ENCODE data around the gene PRKCD.

Gene PRKCD

GRCh38 chr3:53166206-53166605 lies 5.2 kb downstream of the PRKCD start:
- TF ChIP-seq, protein P1, sequence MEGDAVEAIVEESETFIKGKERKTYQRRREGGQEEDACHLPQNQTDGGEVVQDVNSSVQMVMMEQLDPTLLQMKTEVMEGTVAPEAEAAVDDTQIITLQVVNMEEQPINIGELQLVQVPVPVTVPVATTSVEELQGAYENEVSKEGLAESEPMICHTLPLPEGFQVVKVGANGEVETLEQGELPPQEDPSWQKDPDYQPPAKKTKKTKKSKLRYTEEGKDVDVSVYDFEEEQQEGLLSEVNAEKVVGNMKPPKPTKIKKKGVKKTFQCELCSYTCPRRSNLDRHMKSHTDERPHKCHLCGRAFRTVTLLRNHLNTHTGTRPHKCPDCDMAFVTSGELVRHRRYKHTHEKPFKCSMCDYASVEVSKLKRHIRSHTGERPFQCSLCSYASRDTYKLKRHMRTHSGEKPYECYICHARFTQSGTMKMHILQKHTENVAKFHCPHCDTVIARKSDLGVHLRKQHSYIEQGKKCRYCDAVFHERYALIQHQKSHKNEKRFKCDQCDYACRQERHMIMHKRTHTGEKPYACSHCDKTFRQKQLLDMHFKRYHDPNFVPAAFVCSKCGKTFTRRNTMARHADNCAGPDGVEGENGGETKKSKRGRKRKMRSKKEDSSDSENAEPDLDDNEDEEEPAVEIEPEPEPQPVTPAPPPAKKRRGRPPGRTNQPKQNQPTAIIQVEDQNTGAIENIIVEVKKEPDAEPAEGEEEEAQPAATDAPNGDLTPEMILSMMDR (IDR thresholded peaks at IDR 0.05; ENCODE audit: control insufficient read depth, insufficient read depth, low read depth, low read length, missing control alignments) = no peak
- no peak overlapping the region for H3K4me3 ChIP-seq (ENCODE audit: control insufficient read depth, low read depth, low read length)
- no peak for DNase-seq (ENCODE audit: low read depth)

DNA sequence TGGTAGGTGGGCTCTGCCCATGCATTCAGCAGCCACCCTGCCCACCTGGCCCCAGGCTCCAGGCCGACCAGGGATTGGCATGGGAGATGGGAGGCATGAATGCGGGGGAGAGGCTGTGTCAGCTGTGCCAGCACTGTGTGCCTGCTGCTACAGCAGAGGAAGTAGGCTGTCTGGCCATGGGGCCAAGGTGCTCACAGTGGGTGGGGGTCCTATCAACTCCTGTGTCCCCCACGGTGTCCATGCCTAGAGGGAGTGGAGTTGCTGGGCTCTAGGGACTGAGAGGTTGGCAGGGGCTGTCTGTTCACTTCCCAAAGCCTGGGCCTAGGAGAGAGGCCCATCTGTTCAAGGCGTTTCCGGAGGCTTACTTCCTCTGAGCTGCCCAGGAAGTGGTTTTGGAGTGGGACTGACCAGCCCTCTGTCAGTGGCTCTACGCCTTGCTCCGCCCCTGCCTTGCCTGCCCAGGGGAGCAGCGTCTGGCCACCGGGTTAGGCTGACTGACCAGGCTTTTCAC lies 5.8 kb downstream of the PRKCD start:
- no peak for DNase-seq (ENCODE audit: low read depth)
- H3K4me3 ChIP-seq (ENCODE audit: control insufficient read depth, low read depth, low read length) = no peak overlapping the region
- TF ChIP-seq, protein P1 (IDR thresholded peaks at IDR 0.05; ENCODE audit: control insufficient read depth, insufficient read depth, low read depth, low read length, missing control alignments) = no peak

DNA sequence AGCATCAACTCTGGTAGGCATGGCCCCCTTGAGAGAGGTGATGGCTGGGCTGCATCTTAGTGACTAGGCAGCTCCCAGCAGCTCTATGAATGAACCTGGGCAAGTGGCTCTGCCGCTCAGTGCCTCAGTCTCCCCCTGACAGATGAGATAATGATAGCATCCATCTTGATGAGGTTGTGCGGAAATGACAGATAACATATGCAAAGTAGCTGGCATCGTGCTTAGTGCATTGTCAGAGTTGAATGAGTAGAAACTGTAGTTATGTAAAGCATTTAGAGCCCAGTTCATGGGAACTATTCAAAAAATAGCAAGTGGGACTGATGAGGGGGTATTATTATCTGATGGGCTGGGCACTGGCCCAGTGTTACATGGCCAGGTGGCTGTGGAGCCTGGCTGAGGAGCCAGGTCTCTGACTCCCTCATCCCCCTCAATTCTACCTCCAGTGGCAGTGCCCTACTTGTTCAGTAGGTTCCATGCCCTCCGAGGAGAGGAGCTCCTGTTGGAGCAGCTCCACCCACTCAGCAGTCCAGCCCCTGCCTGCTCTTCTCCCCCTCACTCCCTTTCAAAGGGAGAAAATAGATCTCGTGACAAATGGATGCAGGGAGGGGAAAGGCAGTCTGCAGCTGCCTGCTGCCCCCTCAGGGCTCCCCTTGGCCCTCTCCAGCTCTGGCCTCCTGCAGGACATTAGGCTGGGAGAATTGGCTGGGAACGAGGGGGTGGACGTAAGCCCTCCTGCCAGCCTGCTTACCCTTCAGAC lies 6.6 kb downstream of the PRKCD start:
- TF ChIP-seq, protein P1 (IDR thresholded peaks at IDR 0.05; ENCODE audit: control insufficient read depth, insufficient read depth, low read depth, low read length, missing control alignments) = no peak
- H3K4me3 ChIP-seq (ENCODE audit: control insufficient read depth, low read depth, low read length) = no peak overlapping the region
- no peak for DNase-seq (ENCODE audit: low read depth)

DNA sequence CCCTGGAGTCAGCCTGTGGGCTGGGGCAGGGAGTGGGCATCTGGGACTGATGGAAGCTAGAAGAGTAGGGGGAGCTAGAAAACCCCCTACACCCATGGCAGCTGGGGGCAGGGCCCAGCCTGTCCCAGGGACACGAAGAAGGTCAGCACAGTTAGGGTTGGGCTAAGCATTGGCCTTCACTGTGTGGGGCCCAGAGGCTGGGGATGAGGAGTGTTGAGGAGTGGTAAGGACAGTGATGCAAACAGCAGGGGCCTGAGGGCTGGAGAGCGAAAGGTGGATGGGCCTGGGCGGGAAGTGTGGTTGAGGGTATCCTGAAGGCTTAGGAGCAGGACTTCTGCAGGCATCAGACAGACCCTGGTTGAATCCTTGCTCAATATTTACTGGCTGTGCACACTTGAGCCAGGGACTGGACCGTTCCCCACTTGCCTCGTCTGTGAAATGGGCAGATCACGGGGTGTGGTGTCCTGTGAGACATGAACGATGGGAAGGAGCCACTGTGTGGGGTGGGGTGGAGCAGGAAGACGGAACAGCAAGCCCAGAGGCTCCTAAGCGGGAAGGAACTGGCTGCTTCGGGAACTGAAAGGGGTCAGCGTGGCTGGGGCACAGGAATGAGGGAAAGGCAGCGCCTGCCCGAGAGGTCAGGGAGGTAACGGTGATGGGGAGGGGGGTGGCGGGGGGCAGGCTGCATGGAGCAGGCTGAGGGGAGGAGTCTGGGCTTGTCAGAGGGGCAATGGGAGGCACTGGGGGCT lies 7.3 kb downstream of the PRKCD start:
- H3K4me3 ChIP-seq (ENCODE audit: control insufficient read depth, low read depth, low read length) = no peak overlapping the region
- TF ChIP-seq, protein P1 (IDR thresholded peaks at IDR 0.05; ENCODE audit: control insufficient read depth, insufficient read depth, low read depth, low read length, missing control alignments) = no peak
- DNase-seq (ENCODE audit: low read depth) = no peak

GRCh38 chr3:53169045-53169831 lies 8.2 kb downstream of the PRKCD start:
- H3K4me3 ChIP-seq (ENCODE audit: control insufficient read depth, low read depth, low read length) = no peak overlapping the region
- TF ChIP-seq, protein P1 (IDR thresholded peaks at IDR 0.05; ENCODE audit: control insufficient read depth, insufficient read depth, low read depth, low read length, missing control alignments) = no peak
- DNase-seq (ENCODE audit: low read depth) = no peak

DNA sequence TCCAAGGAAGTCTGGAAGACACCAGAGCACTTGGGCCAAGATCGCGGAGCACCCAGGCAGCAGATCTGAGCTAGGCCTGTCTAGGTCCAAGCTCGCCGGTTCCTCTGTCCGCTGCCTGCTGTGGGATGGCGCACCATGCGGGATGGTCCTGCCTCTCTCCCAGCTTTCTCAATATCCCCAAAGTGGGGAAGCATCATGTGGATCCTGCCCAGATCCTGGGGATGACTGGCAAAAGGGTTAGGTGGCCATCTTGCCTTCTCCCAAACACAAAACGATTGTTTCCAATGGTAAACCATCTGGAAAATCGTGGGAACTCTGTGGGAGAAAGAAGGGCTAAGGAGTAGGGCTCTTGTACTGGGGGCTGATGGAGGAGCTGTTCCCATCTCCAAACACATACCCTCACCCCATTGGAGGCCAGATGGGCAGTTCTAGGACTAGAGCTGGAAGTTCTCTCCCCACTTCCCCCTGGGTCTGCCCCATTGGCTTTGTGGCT lies 8.9 kb downstream of the PRKCD start:
- no peak overlapping the region for H3K4me3 ChIP-seq (ENCODE audit: control insufficient read depth, low read depth, low read length)
- no peak for DNase-seq (ENCODE audit: low read depth)
- TF ChIP-seq, protein P1 (IDR thresholded peaks at IDR 0.05; ENCODE audit: control insufficient read depth, insufficient read depth, low read depth, low read length, missing control alignments) = no peak
